Fibroblast of the aortic adventitia (primary cell): ENCODE data around the gene FHL3. TPM values are rescaled to one million over a fixed set of nuclear protein-coding genes. Genes with fewer than 3 reads are reported as not detected.
"Not testable (repeated sequence)": the region's sequence is repeated elsewhere in the genome, so short reads cannot be mapped to it uniquely, and the experiment has no call there.

ENCODE experiments used
- DNase-seq: peaks from one replicate; pipeline ENCODE4 v3.0.0-alpha.2; 2010; ENCODE audit warnings: low read depth
- H3K4me3 ChIP-seq: 2 replicates; pipeline ENCODE4 v1.5.1; 2011; ENCODE audit warnings: low read depth, mild to moderate bottlenecking, control low read depth, low read length, moderate library complexity
- CTCF ChIP-seq: IDR thresholded peaks from 2 replicates; pipeline ENCODE4 v1.5.1; 2011; ENCODE audit warnings: mild to moderate bottlenecking, low read length, control low read depth, inconsistent platforms; ENCODE audit not compliant: insufficient read depth
- total RNA-seq: library from RNA; depleted of rRNA; stranded (reverse); fragments of >200 nt; gene quantifications from 2 replicates; pipeline ENCODE4 v1.2.3, GENCODE V29; 2012; ENCODE audit warnings: low replicate concordance

Gene FHL3
- total RNA-seq, 1 donor: 15.6 TPM

DNA sequence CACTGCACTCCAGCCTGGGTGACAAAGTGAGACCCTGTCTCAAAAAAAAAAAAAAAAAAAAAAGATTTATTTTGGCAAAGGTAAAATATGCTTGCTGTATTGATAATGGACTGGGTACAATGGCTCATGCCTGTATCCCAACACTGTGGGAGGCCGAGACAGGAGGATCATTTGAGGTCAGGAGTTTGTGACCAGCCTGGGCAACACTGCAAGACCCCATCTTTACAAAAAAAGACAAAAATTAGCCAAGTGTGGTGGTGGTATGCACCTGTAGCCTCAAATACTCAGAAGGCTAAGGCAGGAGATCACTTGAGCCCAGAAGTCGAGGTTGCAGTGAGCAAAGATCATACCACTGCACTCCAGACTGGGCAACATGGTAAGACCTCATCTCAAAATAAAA lies 21.8 kb downstream of the FHL3 start:
- DNase-seq: no peak
- H3K4me3 ChIP-seq: no peak overlapping the region
- TF ChIP-seq CTCF: no peak

DNA sequence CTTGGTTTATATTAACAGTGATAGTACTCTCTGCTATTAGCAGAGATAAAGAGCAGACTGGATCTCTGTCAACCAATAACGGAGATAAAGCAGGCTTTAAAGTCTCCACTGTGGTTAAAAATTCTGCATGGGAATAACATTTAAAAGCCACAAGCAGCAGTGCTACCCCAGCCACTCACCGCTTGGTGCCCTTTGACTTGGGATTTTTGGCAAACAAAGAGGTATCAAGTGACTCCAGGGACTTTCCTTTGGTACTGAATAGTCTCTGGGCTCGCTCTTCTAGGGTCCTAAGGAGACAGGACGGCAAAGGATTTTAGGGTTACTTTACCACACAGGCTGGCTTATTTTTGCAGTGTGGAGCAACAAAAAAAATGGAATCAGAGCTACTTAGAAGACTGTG lies 26.8 kb downstream of the FHL3 start:
- no peak for DNase-seq
- H3K4me3 ChIP-seq: no peak overlapping the region
- TF ChIP-seq CTCF: no peak

GRCh38 chr1:37975083-37975482 lies 30.2 kb downstream of the FHL3 start:
- peak; percentile 60 for TF ChIP-seq CTCF
- not testable (repeated sequence) for H3K4me3 ChIP-seq
- DNase-seq: peak; percentile 69

DNA sequence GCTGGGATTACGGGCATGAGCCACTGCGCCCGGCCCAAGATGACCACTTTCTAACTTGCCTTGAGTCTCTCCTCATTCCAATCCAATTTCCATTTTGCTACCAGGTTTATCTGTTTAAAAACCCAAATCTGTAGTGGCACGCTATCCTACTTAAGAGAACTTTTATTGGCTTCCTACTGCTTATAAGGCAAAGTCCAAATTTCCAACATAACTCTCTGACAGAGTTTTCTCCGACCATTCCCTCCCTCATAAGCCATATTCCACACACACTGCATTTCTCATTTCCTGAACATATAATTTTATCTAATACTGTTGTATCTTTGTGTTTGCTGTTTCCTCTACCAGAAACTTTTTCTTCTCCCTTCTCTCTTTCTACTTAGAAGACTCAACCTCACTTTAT lies 30.7 kb downstream of the FHL3 start:
- H3K4me3 ChIP-seq: no peak overlapping the region
- TF ChIP-seq CTCF: no peak
- no peak for DNase-seq

DNA sequence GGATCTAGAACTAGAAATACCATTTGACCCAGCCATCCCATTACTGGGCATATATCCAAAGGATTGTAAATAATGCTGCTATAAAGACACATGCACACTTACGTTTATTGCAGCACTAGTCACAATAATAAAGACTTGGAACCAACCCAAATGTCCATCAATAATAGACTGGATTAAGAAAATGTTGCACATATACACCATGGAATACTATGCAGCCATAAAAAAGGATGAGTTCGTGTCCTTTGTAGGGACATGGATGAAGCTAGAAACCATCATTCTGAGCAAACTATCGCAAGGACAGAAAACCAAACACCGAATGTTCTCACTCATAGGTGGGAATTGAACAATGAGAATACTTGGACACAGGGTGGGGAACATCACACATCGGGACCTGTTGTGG lies 31.6 kb downstream of the FHL3 start:
- H3K4me3 ChIP-seq, DNase-seq: not testable (repeated sequence)

DNA sequence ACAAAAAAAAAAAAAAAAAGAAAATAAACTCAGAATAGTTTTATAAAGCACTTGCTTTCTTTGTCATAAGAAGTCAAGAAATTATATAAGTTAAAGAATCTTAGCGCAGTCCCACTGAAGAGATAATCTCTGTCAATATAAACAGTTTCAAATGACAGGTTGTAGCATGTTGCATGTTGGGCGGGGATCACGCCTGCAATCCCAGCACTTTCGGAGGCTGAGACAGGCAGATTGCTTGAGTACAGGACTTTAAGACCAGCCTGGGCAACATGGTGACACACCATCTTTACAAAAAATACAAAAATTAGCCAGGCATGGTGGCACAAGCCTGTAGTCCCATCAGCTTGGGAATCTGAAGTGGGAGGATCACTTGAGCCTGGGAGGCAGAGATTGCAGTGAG lies 40.0 kb downstream of the FHL3 start:
- TF ChIP-seq CTCF: no peak
- no peak for DNase-seq
- no peak overlapping the region for H3K4me3 ChIP-seq

DNA sequence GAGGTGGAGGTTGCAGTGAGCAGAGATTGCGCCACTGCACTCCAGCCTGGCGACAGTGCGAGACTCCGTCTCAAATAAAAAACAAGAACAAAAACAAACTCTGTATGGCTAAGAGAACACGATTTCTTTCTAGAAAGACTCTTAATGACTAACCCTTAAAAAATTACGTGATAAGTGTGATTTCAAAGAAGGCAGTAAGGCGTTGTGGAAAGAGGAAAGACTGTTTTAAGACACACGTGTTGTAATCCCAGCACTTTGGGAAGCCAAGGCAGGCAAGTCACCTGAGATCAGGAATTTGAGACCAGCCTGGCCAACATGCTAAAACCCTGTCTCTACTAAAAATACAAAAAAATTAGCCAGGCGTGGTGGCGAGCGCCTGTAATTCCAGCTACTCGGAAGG lies 41.2 kb downstream of the FHL3 start:
- not testable (repeated sequence) for DNase-seq

DNA sequence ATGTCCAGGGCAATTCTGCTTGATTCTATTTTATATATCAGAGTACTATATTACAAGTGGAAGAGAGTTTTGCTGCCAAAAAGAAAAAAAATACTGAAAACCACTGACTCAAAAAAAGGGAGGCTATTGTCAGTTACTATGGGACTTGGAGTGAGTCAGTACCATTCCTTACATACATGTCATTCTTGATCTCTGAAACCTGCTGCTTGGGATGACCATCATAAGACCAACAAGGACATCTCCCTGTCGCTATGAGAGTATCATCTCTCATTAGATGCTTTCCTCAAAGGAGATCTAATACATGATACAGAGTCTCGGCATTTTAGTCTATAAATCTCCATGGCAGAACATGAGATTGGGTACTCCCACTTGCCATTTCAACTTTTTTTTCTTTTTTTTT lies 46.6 kb downstream of the FHL3 start:
- DNase-seq: peak; percentile 79
- TF ChIP-seq CTCF: no peak

More for the DNA sequence above, 41.2 kb downstream of the FHL3 start:
- not testable (repeated sequence) for H3K4me3 ChIP-seq

More for the DNA sequence above, 46.6 kb downstream of the FHL3 start:
- H3K4me3 ChIP-seq: no peak overlapping the region
